Smooth muscle cell (in vitro differentiated cells): Measurements from ENCODE around the gene GALNT2. TPM values are rescaled to one million over a fixed set of nuclear protein-coding genes. Genes with fewer than 3 reads are reported as not detected.

Experiments used
- DNase-seq: peaks from one replicate; lab custom pipeline; 2025; ENCODE audit not compliant: unreplicated experiment; lab: John Stamatoyannopoulos, UW
- H2AFZ ChIP-seq: fragments of 200-600 bp; sonication (generic); 2 replicates; pipeline ENCODE4 v1.6.0; 2016; ENCODE audit warnings: antibody characterized with exemption, low read depth, mild to moderate bottlenecking
- H3F3A ChIP-seq: fragments of 200-600 bp; sonication (generic); 2 replicates; pipeline ENCODE4 v1.6.0; 2017; ENCODE audit warnings: antibody characterized with exemption, low read depth
- H3K27ac ChIP-seq: fragments of 200-600 bp; sonication (generic); 2 replicates; pipeline ENCODE4 v1.5.1; 2016; ENCODE audit warnings: low read depth, mild to moderate bottlenecking
- H3K27me3 ChIP-seq: fragments of 200-600 bp; sonication (generic); 2 replicates; pipeline ENCODE4 v1.6.1; 2016; ENCODE audit warnings: low read depth, mild to moderate bottlenecking
- H3K36me3 ChIP-seq: fragments of 200-600 bp; sonication (generic); 2 replicates; pipeline ENCODE4 v1.5.1; 2016; ENCODE audit warnings: low read depth
- H3K4me1 ChIP-seq: fragments of 200-600 bp; sonication (generic); 2 replicates; pipeline ENCODE4 v1.5.1; 2016; ENCODE audit warnings: low read depth
- H3K4me2 ChIP-seq: fragments of 200-600 bp; sonication (generic); 2 replicates; pipeline ENCODE4 v1.6.0; 2016; ENCODE audit warnings: mild to moderate bottlenecking
- H3K4me3 ChIP-seq: fragments of 200-600 bp; sonication (generic); 2 replicates; pipeline ENCODE4 v1.5.1; 2016; ENCODE audit warnings: mild to moderate bottlenecking
- H3K79me2 ChIP-seq: fragments of 200-600 bp; sonication (generic); 2 replicates; pipeline ENCODE4 v1.6.0; 2016; ENCODE audit warnings: low read depth, mild to moderate bottlenecking
- H3K9ac ChIP-seq: fragments of 200-600 bp; sonication (generic); 2 replicates; pipeline ENCODE4 v1.6.0; 2016; ENCODE audit warnings: low read depth
- H3K9me3 ChIP-seq: fragments of 200-600 bp; sonication (generic); replicated peaks from 2 replicates; pipeline ENCODE4 v1.5.1; 2016; ENCODE audit warnings: low read depth
- H4K20me1 ChIP-seq: fragments of 200-600 bp; sonication (generic); 2 replicates; pipeline ENCODE4 v1.6.0; 2016; ENCODE audit warnings: low read depth
- CTCF ChIP-seq: fragments of 200-600 bp; sonication (generic); IDR thresholded peaks from 2 replicates; pipeline ENCODE4 v1.5.1; 2017; ENCODE audit warnings: borderline replicate concordance, mild to moderate bottlenecking, antibody characterized with exemption; ENCODE audit not compliant: insufficient read depth, poor library complexity, severe bottlenecking
- WGBS: methylation state at CpG from one replicate; pipeline ENCODE4 v1.1.7; 2016; ENCODE audit warnings: low lambda C conversion rate; 5-methylcytosine and 5-hydroxymethylcytosine counted together
- polyA plus RNA-seq: library from polyadenylated mRNA; unstranded; fragments of >200 nt; fragmentation: Nextera tagmentation; extraction: Ambion mirVana; gene quantifications from 2 replicates; pipeline ENCODE4 v1.2.1, GENCODE V29; 2016
- total RNA-seq: library from RNA; depleted of rRNA; stranded (reverse); fragments of >200 nt; gene quantifications from 2 replicates; pipeline ENCODE4 v1.2.3, GENCODE V29; 2014

Gene GALNT2
- total and polyA plus RNA-seq, 2 experiments from 2014 or later, result 76.4 to 152 TPM

- no peak for DNase-seq
- no peak overlapping the region for H2AFZ ChIP-seq
- H3F3A ChIP-seq, result peaks cover 17% of the 10 kb centered on the region
- H3K9me3 ChIP-seq, result no peaks in the 10 kb centered on the region
- no peak overlapping the region for H3K4me2 ChIP-seq
- H3K27ac ChIP-seq, result no peak overlapping the region
- no peak overlapping the region for H3K9ac ChIP-seq
- peaks cover 57% of the 10 kb centered on the region for H3K79me2 ChIP-seq
- H3K4me1 ChIP-seq, result peaks cover 27% of the 10 kb centered on the region
- no peaks in the 10 kb centered on the region for H3K36me3 ChIP-seq
- peaks cover 88% of the 10 kb centered on the region for H4K20me1 ChIP-seq
- H3K27me3 ChIP-seq, result no peaks in the 10 kb centered on the region
- TF ChIP-seq CTCF, result no peak
- 69% methylated on average over 7 of the region's 7 CpGs for WGBS
- no peak overlapping the region for H3K4me3 ChIP-seq
Measured at GRCh38 chr1:230212405-230212936, 145.4 kb downstream of the GALNT2 start.

GRCh38 chr1:230215031-230215430 lies 148.0 kb downstream of the GALNT2 start:
- no peak overlapping the region for H3K9ac ChIP-seq
- peaks cover 21% of the 10 kb centered on the region for H3K4me1 ChIP-seq
- no peak for DNase-seq
- H3K36me3 ChIP-seq, result no peaks in the 10 kb centered on the region
- peak; percentile 33 for TF ChIP-seq CTCF
- H4K20me1 ChIP-seq, result peaks cover 85% of the 10 kb centered on the region
- H3K27ac ChIP-seq, result peak overlapping the region; percentile 36
- 60% methylated on average over 7 of the region's 7 CpGs for WGBS
- no peaks in the 10 kb centered on the region for H3K9me3 ChIP-seq
- H3K4me3 ChIP-seq, result no peak overlapping the region
- peaks cover 10% of the 10 kb centered on the region for H3F3A ChIP-seq
- H2AFZ ChIP-seq, result no peak overlapping the region
- H3K27me3 ChIP-seq, result no peaks in the 10 kb centered on the region
- H3K4me2 ChIP-seq, result peak overlapping the region; percentile 65
- peaks cover 58% of the 10 kb centered on the region for H3K79me2 ChIP-seq

- peaks cover 63% of the 10 kb centered on the region for H3K79me2 ChIP-seq
- H3K27me3 ChIP-seq, result no peaks in the 10 kb centered on the region
- DNase-seq, result no peak
- H3K27ac ChIP-seq, result peak overlapping the region; percentile 8
- H3K4me3 ChIP-seq, result no peak overlapping the region
- H3K36me3 ChIP-seq, result no peaks in the 10 kb centered on the region
- H4K20me1 ChIP-seq, result peaks cover 86% of the 10 kb centered on the region
- no peak for TF ChIP-seq CTCF
- H3K4me2 ChIP-seq, result peak overlapping the region; percentile 65
- H2AFZ ChIP-seq, result no peak overlapping the region
- H3K9ac ChIP-seq, result peak overlapping the region; percentile 3
- 32% methylated on average over 1 of the region's 1 CpG for WGBS
- peaks cover 7% of the 10 kb centered on the region for H3F3A ChIP-seq
- no peaks in the 10 kb centered on the region for H3K9me3 ChIP-seq
- H3K4me1 ChIP-seq, result peaks cover 16% of the 10 kb centered on the region
Measured at GRCh38 chr1:230215529-230215928, 148.5 kb downstream of the GALNT2 start.

- H3K27me3 ChIP-seq, result no peaks in the 10 kb centered on the region
- H3F3A ChIP-seq, result peaks cover 4% of the 10 kb centered on the region
- H3K27ac ChIP-seq, result no peak overlapping the region
- no peaks in the 10 kb centered on the region for H3K9me3 ChIP-seq
- no peak for TF ChIP-seq CTCF
- H3K4me3 ChIP-seq, result no peak overlapping the region
- 98% methylated on average over 2 of the region's 2 CpGs for WGBS
- peaks cover 86% of the 10 kb centered on the region for H4K20me1 ChIP-seq
- peaks cover 10% of the 10 kb centered on the region for H3K4me1 ChIP-seq
- H3K79me2 ChIP-seq, result peaks cover 69% of the 10 kb centered on the region
- no peak overlapping the region for H3K4me2 ChIP-seq
- H2AFZ ChIP-seq, result no peak overlapping the region
- H3K9ac ChIP-seq, result no peak overlapping the region
- DNase-seq, result no peak
- no peaks in the 10 kb centered on the region for H3K36me3 ChIP-seq
Measured at GRCh38 chr1:230216896-230217295, 149.9 kb downstream of the GALNT2 start.
